HG02623 (cell line): ENCODE data around the gene SHISA9.

Source experiments
- ATAC-seq: cut with Tn5 transposase; IDR thresholded peaks from one replicate; pipeline ENCODE4 v1.9.1; 2021; ENCODE audit warnings: moderate library complexity; ENCODE audit not compliant: unreplicated experiment

Gene SHISA9

GRCh38 chr16:13109171-13109570 is 207.8 kb downstream of the SHISA9 start:
- ATAC-seq = no peak

GRCh38 chr16:13110124-13110796 is 208.9 kb downstream of the SHISA9 start:
- no peak for ATAC-seq

GRCh38 chr16:13111747-13112146 is 210.3 kb downstream of the SHISA9 start:
- ATAC-seq = no peak

GRCh38 chr16:13113741-13114140 is 212.3 kb downstream of the SHISA9 start:
- no peak for ATAC-seq

GRCh38 chr16:13118091-13118490 is 216.7 kb downstream of the SHISA9 start:
- ATAC-seq = no peak

GRCh38 chr16:13120091-13120490 is 218.7 kb downstream of the SHISA9 start:
- ATAC-seq = no peak

GRCh38 chr16:13120557-13120956 is 219.2 kb downstream of the SHISA9 start:
- no peak for ATAC-seq

GRCh38 chr16:13123991-13124390 is 222.6 kb downstream of the SHISA9 start:
- no peak for ATAC-seq

- no peak for ATAC-seq
Observed at GRCh38 chr16:13127144-13127543, 225.7 kb downstream of the SHISA9 start.

GRCh38 chr16:13130586-13130985 is 229.2 kb downstream of the SHISA9 start:
- ATAC-seq = no peak

GRCh38 chr16:13134836-13135235 is 233.4 kb downstream of the SHISA9 start:
- ATAC-seq = no peak

GRCh38 chr16:13136901-13137300 is 235.5 kb downstream of the SHISA9 start:
- no peak for ATAC-seq

- no peak for ATAC-seq
Observed at GRCh38 chr16:13138528-13138927, 237.1 kb downstream of the SHISA9 start.

GRCh38 chr16:13139661-13140241 is 238.4 kb downstream of the SHISA9 start:
- no peak for ATAC-seq

- no peak for ATAC-seq
Observed at GRCh38 chr16:13143551-13143950, 242.2 kb downstream of the SHISA9 start.

- no peak for ATAC-seq
Observed at GRCh38 chr16:13146829-13147228, 245.4 kb downstream of the SHISA9 start.

GRCh38 chr16:13148294-13148693 is 246.9 kb downstream of the SHISA9 start:
- ATAC-seq = no peak

- no peak for ATAC-seq
Observed at GRCh38 chr16:13148836-13149235, 247.4 kb downstream of the SHISA9 start.

- no peak for ATAC-seq
Observed at GRCh38 chr16:13150181-13150885, 248.9 kb downstream of the SHISA9 start.

- no peak for ATAC-seq
Observed at GRCh38 chr16:13153696-13154095, 252.3 kb downstream of the SHISA9 start.

GRCh38 chr16:13154799-13155198 is 253.4 kb downstream of the SHISA9 start:
- ATAC-seq = no peak

- no peak for ATAC-seq
Observed at GRCh38 chr16:13155377-13155776, 254.0 kb downstream of the SHISA9 start.
